PC-9 (cell line): ENCODE results near the gene TBCD.

ENCODE experiments used
- EZH2 ChIP-seq: fragments of 200-600 bp; sonication (generic); IDR thresholded peaks from 2 replicates; pipeline ENCODE4 v1.8.0; 2017; ENCODE audit warnings: antibody characterized with exemption, low read depth
- TF ChIP-seq, protein P1 (sequence below): fragments of 200-600 bp; sonication (generic); conservative IDR thresholded peaks from 2 replicates; pipeline ENCODE4 v1.6.1; 2017; ENCODE audit warnings: mixed run types, antibody characterized with exemption, mild to moderate bottlenecking, moderate library complexity

GRCh38 chr17:82929011-82929622, 177.3 kb downstream of the TBCD start:
- TF ChIP-seq, protein P1, sequence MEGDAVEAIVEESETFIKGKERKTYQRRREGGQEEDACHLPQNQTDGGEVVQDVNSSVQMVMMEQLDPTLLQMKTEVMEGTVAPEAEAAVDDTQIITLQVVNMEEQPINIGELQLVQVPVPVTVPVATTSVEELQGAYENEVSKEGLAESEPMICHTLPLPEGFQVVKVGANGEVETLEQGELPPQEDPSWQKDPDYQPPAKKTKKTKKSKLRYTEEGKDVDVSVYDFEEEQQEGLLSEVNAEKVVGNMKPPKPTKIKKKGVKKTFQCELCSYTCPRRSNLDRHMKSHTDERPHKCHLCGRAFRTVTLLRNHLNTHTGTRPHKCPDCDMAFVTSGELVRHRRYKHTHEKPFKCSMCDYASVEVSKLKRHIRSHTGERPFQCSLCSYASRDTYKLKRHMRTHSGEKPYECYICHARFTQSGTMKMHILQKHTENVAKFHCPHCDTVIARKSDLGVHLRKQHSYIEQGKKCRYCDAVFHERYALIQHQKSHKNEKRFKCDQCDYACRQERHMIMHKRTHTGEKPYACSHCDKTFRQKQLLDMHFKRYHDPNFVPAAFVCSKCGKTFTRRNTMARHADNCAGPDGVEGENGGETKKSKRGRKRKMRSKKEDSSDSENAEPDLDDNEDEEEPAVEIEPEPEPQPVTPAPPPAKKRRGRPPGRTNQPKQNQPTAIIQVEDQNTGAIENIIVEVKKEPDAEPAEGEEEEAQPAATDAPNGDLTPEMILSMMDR: no peak
- TF ChIP-seq EZH2: no peak
